SK-N-SH (cell line): ENCODE data around the gene MACROD2. TPM values are rescaled to one million over a fixed set of nuclear protein-coding genes. Genes with fewer than 3 reads are reported as not detected.

Experiments used
- CTCF ChIA-PET: fragments of 300-600, 350-600 bp; formaldehyde crosslinking; extraction: SDS; loops from one replicate; lab custom pipeline; 2021; lab: Yijun Ruan, JAX
- POLR2A ChIA-PET: fragments of 350-600 bp; sonication (Branson Sonifier 250); formaldehyde crosslinking; extraction: SDS; loops from one replicate; lab custom pipeline; 2020; ENCODE audit warnings: antibody characterized with exemption, inconsistent platforms; lab: Yijun Ruan, JAX
- DNase-seq: peaks from one replicate; pipeline ENCODE4 v3.0.0; 2012
- H2AFZ ChIP-seq: fragments of 200-600 bp; sonication (generic); 2 replicates; pipeline ENCODE4 v1.8.1; 2016; ENCODE audit warnings: antibody characterized with exemption, mild to moderate bottlenecking, low read depth
- H3F3A ChIP-seq: fragments of 200-600 bp; sonication (generic); replicated peaks from 2 replicates; pipeline ENCODE3; 2016; ENCODE audit warnings: antibody characterized with exemption, mild to moderate bottlenecking; ENCODE audit not compliant: insufficient read depth
- H3K27ac ChIP-seq, 2 experiments: fragments of 200-500 bp in 1 of 2; fragments of 200-600 bp in 1 of 2; sonication (Bioruptor generic) in 1 of 2; sonication (generic), shearing (Covaris generic) in 1 of 2; 2 replicates each; pipeline versions ENCODE4 v1.5.1 to v1.6.1; 2014 to 2016; ENCODE audit warnings: low read depth in 2 of 2, inconsistent platforms in 1 of 2, low read length in 1 of 2, mild to moderate bottlenecking in 1 of 2, mixed read lengths in 1 of 2
- H3K27me3 ChIP-seq: fragments of 200-600 bp; sonication (generic), shearing (Covaris generic); 2 replicates; pipeline ENCODE4 v1.6.1; 2016; ENCODE audit warnings: mixed run types; ENCODE audit not compliant: insufficient read depth
- H3K36me3 ChIP-seq, 2 experiments: fragments of 200-500 bp in 1 of 2; fragments of 200-600 bp in 1 of 2; sonication (Bioruptor generic) in 1 of 2; sonication (generic) in 1 of 2; replicated peaks in 1 of 2; 2 replicates each; pipeline versions ENCODE3 to v1.5.1; 2014 to 2016; ENCODE audit warnings: low read length in 1 of 2, mild to moderate bottlenecking in 1 of 2; ENCODE audit not compliant: insufficient read depth in 2 of 2, control insufficient read depth in 1 of 2
- H3K4me1 ChIP-seq, 2 experiments: fragments of 200-500 bp in 1 of 2; fragments of 200-600 bp in 1 of 2; sonication (Bioruptor generic) in 1 of 2; sonication (generic), shearing (Covaris generic) in 1 of 2; 2 replicates each; pipeline versions ENCODE4 v1.5.1 to v1.6.1; 2014 to 2016; ENCODE audit warnings: low read depth in 1 of 2, low read length in 1 of 2, mixed run types in 1 of 2; ENCODE audit not compliant: insufficient read depth in 2 of 2, control insufficient read depth in 1 of 2
- H3K4me2 ChIP-seq: fragments of 200-600 bp; sonication (generic), shearing (Covaris generic); 2 replicates; pipeline ENCODE4 v1.6.1; 2017; ENCODE audit warnings: mixed run types
- H3K4me3 ChIP-seq, 2 experiments: fragments of 200-500 bp in 1 of 2; fragments of 200-600 bp in 1 of 2; sonication (Bioruptor generic) in 1 of 2; sonication (generic), shearing (Covaris generic) in 1 of 2; 2 replicates each; pipeline versions ENCODE4 v1.5.1 to v1.8.1; 2014 to 2016; ENCODE audit warnings: low read depth in 2 of 2, inconsistent platforms in 1 of 2, low read length in 1 of 2, mild to moderate bottlenecking in 1 of 2, mixed read lengths in 1 of 2, moderate library complexity in 1 of 2
- H3K79me2 ChIP-seq: fragments of 200-600 bp; sonication (generic); 2 replicates; pipeline ENCODE4 v1.8.1; 2017; ENCODE audit warnings: mild to moderate bottlenecking; ENCODE audit not compliant: insufficient read depth
- H3K9ac ChIP-seq: fragments of 200-600 bp; sonication (generic); 2 replicates; pipeline ENCODE4 v1.6.1; 2017; ENCODE audit warnings: mixed run types
- H3K9me2 ChIP-seq: fragments of 200-600 bp; sonication (generic); 2 replicates; pipeline ENCODE4 v1.6.1; 2017; ENCODE audit warnings: mixed run types
- H3K9me3 ChIP-seq: fragments of 200-600 bp; sonication (generic); 2 replicates; pipeline ENCODE4 v1.6.1; 2017; ENCODE audit warnings: mixed run types, mild to moderate bottlenecking, moderate library complexity
- H4K20me1 ChIP-seq: fragments of 200-600 bp; sonication (generic); 2 replicates; pipeline ENCODE4 v1.6.1; 2017; ENCODE audit warnings: mild to moderate bottlenecking, mixed run types; ENCODE audit not compliant: insufficient read depth
- CHD2 ChIP-seq: fragments of 150-350 bp; IDR thresholded peaks from 2 replicates; pipeline ENCODE4 v1.6.1; 2018; ENCODE audit warnings: low read length; ENCODE audit not compliant: partially characterized antibody
- EZH2phosphoT487 ChIP-seq: fragments of 200-600 bp; sonication (generic); IDR thresholded peaks from 2 replicates; pipeline ENCODE4 v1.6.1; 2017; ENCODE audit warnings: low read depth, mixed run types, mild to moderate bottlenecking, antibody characterized with exemption, moderate library complexity, borderline replicate concordance
- FOSL2 ChIP-seq: IDR thresholded peaks from 2 replicates; pipeline ENCODE4 v1.4.0; 2012; ENCODE audit warnings: low read depth, mild to moderate bottlenecking, moderate library complexity, borderline replicate concordance
- FOXM1 ChIP-seq: IDR thresholded peaks from 2 replicates; pipeline ENCODE4 v1.4.0; 2012; ENCODE audit warnings: low read depth, mild to moderate bottlenecking
- GABPA ChIP-seq: IDR thresholded peaks from 2 replicates; pipeline ENCODE4 v1.4.0; 2012; ENCODE audit warnings: low read depth, mild to moderate bottlenecking
- GATA2 ChIP-seq: sonication (generic); formaldehyde crosslinking; IDR thresholded peaks from 2 replicates; pipeline ENCODE4 v1.5.0; 2020; ENCODE audit warnings: mild to moderate bottlenecking, missing genetic modification reagents
- JUND ChIP-seq: IDR thresholded peaks from 2 replicates; pipeline ENCODE4 v1.4.0; 2012
- MEF2A ChIP-seq: IDR thresholded peaks from 2 replicates; pipeline ENCODE4 v1.4.0; 2012; ENCODE audit warnings: low read depth, borderline replicate concordance
- NFIC ChIP-seq: IDR thresholded peaks from 2 replicates; pipeline ENCODE4 v1.4.0; 2012; ENCODE audit warnings: borderline replicate concordance
- NRF1 ChIP-seq: IDR thresholded peaks from 2 replicates; pipeline ENCODE4 v1.6.1; 2012; ENCODE audit warnings: low read depth, mild to moderate bottlenecking, low read length
- RAD21 ChIP-seq: IDR thresholded peaks from 2 replicates; pipeline ENCODE4 v1.6.1; 2012; ENCODE audit warnings: mild to moderate bottlenecking, low read length
- RFX5 ChIP-seq: IDR thresholded peaks from 2 replicates; pipeline ENCODE4 v1.6.1; 2012; ENCODE audit warnings: mild to moderate bottlenecking, improper control_type of control experiment, low read length
- SIN3A ChIP-seq: IDR thresholded peaks from 2 replicates; pipeline ENCODE4 v1.6.1; 2012; ENCODE audit warnings: low read depth, mild to moderate bottlenecking, low read length, moderate library complexity, borderline replicate concordance
- SMC3 ChIP-seq: IDR thresholded peaks from 2 replicates; pipeline ENCODE4 v1.6.1; 2012; ENCODE audit warnings: low read depth, low read length, improper control_type of control experiment
- TCF12 ChIP-seq: IDR thresholded peaks from 2 replicates; pipeline ENCODE4 v1.4.0; 2012
- WGBS: methylation state at CpG from one replicate; pipeline ENCODE4 v1.1.6; 2017; ENCODE audit warnings: low lambda C conversion rate; 5-methylcytosine and 5-hydroxymethylcytosine counted together
- polyA plus RNA-seq, 3 experiments: library from polyadenylated mRNA; depleted of rRNA; stranded (reverse); fragments of >200 nt; gene quantifications; 2 replicates each; pipeline ENCODE4 v1.2.3, GENCODE V29; 2012
- TF ChIP-seq, protein P1 (sequence below): IDR thresholded peaks from 2 replicates; pipeline ENCODE4; 2012
- TF ChIP-seq, protein P2 (sequence below): IDR thresholded peaks from 2 replicates; pipeline ENCODE4 v1.4.0; 2012; ENCODE audit warnings: low read depth, borderline replicate concordance
- TF ChIP-seq, protein P3 (sequence below): IDR thresholded peaks from 2 replicates; pipeline ENCODE4 v1.4.0; 2012; ENCODE audit warnings: low read depth
- TF ChIP-seq, protein P4 (sequence below): fragments of 150-350 bp; IDR thresholded peaks from 2 replicates; pipeline ENCODE4 v1.6.1; 2016; ENCODE audit warnings: mild to moderate bottlenecking, low read depth, low read length
- TF ChIP-seq, protein P5 (sequence below): IDR thresholded peaks from 2 replicates; pipeline ENCODE4 v1.6.1; 2012; ENCODE audit warnings: mild to moderate bottlenecking, low read depth, low read length, moderate library complexity

The MACROD2 gene
- polyA plus RNA-seq, 1 of the 3 experiments (the other 2 are of a cell fraction) = 0.33 TPM

DNA sequence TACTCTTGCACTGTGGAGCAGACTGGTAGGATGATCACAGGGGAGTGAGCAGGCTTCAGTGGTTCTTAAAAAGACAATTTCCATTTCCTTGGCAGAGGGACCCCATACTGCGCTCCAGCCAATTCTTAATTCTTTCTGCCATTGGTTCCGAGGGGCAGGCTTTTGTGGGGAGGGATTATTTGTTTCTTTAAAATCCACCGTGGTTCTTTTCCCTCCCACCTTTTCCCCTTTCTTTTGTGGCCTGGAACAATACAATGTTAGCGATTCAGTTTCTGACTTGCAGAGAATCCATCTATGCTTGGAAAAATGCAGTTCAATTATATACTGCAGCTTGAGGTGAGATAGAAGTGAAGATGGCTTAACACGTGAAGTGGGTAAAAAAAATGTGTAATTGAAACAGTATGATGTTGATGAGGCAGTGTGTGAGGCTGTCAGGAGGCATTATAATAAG lies 721.1 kb downstream of the MACROD2 start:
- Histone ChIP-seq H3K4me2 (no peak overlapping the region), H3K4me3 (no peak overlapping the region), H3K4me1 (peaks cover 0 to 8% of the 10 kb centered on the region in 2 experiments; a peak in 3 of 4 replicates), H3F3A (no peaks in the 10 kb centered on the region), H2AFZ (no peak overlapping the region), H3K79me2 (no peaks in the 10 kb centered on the region), H3K36me3 (no peaks in the 10 kb centered on the region), H3K9me3 (no peaks in the 10 kb centered on the region), H3K27ac (no peak overlapping the region), H3K9ac (no peak overlapping the region), H3K27me3 (no peaks in the 10 kb centered on the region), H4K20me1 (no peaks in the 10 kb centered on the region), H3K9me2 (no peaks in the 10 kb centered on the region)
- WGBS = 94% methylated on average over 5 of the region's 5 CpGs
- ChIA-PET POLR2A (no interaction called here), CTCF (no interaction called here)
- no peak for TF ChIP-seq EZH2phosphoT487
- no peak for TF ChIP-seq NFIC
- TF ChIP-seq FOSL2 = no peak
- no peak for TF ChIP-seq GABPA
- TF ChIP-seq SMC3 = no peak
- TF ChIP-seq TCF12 = no peak
- TF ChIP-seq, protein P1, sequence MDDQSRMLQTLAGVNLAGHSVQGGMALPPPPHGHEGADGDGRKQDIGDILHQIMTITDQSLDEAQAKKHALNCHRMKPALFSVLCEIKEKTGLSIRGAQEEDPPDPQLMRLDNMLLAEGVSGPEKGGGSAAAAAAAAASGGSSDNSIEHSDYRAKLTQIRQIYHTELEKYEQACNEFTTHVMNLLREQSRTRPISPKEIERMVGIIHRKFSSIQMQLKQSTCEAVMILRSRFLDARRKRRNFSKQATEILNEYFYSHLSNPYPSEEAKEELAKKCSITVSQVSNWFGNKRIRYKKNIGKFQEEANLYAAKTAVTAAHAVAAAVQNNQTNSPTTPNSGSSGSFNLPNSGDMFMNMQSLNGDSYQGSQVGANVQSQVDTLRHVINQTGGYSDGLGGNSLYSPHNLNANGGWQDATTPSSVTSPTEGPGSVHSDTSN = no peak
- TF ChIP-seq, protein P2, sequence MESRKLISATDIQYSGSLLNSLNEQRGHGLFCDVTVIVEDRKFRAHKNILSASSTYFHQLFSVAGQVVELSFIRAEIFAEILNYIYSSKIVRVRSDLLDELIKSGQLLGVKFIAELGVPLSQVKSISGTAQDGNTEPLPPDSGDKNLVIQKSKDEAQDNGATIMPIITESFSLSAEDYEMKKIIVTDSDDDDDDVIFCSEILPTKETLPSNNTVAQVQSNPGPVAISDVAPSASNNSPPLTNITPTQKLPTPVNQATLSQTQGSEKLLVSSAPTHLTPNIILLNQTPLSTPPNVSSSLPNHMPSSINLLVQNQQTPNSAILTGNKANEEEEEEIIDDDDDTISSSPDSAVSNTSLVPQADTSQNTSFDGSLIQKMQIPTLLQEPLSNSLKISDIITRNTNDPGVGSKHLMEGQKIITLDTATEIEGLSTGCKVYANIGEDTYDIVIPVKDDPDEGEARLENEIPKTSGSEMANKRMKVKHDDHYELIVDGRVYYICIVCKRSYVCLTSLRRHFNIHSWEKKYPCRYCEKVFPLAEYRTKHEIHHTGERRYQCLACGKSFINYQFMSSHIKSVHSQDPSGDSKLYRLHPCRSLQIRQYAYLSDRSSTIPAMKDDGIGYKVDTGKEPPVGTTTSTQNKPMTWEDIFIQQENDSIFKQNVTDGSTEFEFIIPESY = no peak
- TF ChIP-seq JUND = no peak
- TF ChIP-seq, protein P3, sequence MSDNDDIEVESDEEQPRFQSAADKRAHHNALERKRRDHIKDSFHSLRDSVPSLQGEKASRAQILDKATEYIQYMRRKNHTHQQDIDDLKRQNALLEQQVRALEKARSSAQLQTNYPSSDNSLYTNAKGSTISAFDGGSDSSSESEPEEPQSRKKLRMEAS = no peak
- TF ChIP-seq, protein P4, sequence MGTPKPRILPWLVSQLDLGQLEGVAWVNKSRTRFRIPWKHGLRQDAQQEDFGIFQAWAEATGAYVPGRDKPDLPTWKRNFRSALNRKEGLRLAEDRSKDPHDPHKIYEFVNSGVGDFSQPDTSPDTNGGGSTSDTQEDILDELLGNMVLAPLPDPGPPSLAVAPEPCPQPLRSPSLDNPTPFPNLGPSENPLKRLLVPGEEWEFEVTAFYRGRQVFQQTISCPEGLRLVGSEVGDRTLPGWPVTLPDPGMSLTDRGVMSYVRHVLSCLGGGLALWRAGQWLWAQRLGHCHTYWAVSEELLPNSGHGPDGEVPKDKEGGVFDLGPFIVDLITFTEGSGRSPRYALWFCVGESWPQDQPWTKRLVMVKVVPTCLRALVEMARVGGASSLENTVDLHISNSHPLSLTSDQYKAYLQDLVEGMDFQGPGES = no peak
- no peak for TF ChIP-seq MEF2A
- no peak for TF ChIP-seq SIN3A
- TF ChIP-seq, protein P5, sequence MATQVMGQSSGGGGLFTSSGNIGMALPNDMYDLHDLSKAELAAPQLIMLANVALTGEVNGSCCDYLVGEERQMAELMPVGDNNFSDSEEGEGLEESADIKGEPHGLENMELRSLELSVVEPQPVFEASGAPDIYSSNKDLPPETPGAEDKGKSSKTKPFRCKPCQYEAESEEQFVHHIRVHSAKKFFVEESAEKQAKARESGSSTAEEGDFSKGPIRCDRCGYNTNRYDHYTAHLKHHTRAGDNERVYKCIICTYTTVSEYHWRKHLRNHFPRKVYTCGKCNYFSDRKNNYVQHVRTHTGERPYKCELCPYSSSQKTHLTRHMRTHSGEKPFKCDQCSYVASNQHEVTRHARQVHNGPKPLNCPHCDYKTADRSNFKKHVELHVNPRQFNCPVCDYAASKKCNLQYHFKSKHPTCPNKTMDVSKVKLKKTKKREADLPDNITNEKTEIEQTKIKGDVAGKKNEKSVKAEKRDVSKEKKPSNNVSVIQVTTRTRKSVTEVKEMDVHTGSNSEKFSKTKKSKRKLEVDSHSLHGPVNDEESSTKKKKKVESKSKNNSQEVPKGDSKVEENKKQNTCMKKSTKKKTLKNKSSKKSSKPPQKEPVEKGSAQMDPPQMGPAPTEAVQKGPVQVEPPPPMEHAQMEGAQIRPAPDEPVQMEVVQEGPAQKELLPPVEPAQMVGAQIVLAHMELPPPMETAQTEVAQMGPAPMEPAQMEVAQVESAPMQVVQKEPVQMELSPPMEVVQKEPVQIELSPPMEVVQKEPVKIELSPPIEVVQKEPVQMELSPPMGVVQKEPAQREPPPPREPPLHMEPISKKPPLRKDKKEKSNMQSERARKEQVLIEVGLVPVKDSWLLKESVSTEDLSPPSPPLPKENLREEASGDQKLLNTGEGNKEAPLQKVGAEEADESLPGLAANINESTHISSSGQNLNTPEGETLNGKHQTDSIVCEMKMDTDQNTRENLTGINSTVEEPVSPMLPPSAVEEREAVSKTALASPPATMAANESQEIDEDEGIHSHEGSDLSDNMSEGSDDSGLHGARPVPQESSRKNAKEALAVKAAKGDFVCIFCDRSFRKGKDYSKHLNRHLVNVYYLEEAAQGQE = no peak
- TF ChIP-seq GATA2 = no peak
- no peak for TF ChIP-seq RAD21
- TF ChIP-seq FOXM1 = no peak
- no peak for TF ChIP-seq RFX5
- no peak for TF ChIP-seq NRF1
- no peak for TF ChIP-seq CHD2
- DNase-seq = no peak
